Mesenchymal stem cell (in vitro differentiated cells and primary cell): ENCODE results near the gene TRMT112.

ENCODE experiments used
- DNase-seq: peaks from one replicate; pipeline ENCODE4 v3.0.0-alpha.2; 2013
- H2AFZ ChIP-seq: one replicate; pipeline ENCODE4 v1.6.1; 2013; ENCODE audit warnings: low read depth, mild to moderate bottlenecking, control low read depth, inconsistent platforms, low read length, moderate library complexity
- H2AK5ac ChIP-seq: 2 replicates; pipeline ENCODE4 v1.6.1; 2013; ENCODE audit warnings: low read length, moderate library complexity, mild to moderate bottlenecking, inconsistent platforms; ENCODE audit not compliant: severe bottlenecking
- H2BK120ac ChIP-seq: one replicate; pipeline ENCODE4 v1.6.1; 2013; ENCODE audit warnings: low read depth, mild to moderate bottlenecking, inconsistent platforms, low read length, moderate library complexity
- H2BK12ac ChIP-seq, 2 experiments: one replicate each; pipeline ENCODE4 v1.6.1; 2013; ENCODE audit warnings: inconsistent platforms in 2 of 2, low read length in 2 of 2, mild to moderate bottlenecking in 2 of 2, moderate library complexity in 2 of 2, control low read depth in 1 of 2
- H2BK15ac ChIP-seq: one replicate; pipeline ENCODE4 v1.6.1; 2013; ENCODE audit warnings: mild to moderate bottlenecking, low read depth, inconsistent platforms; ENCODE audit not compliant: poor library complexity, severe bottlenecking
- H2BK5ac ChIP-seq: 2 replicates; pipeline ENCODE4 v1.6.1; 2013; ENCODE audit warnings: low read depth, mild to moderate bottlenecking, low read length, control low read depth, inconsistent platforms; ENCODE audit not compliant: poor library complexity, severe bottlenecking
- H3K14ac ChIP-seq, 2 experiments: one replicate each; pipeline ENCODE4 v1.6.1; 2013; ENCODE audit warnings: inconsistent platforms in 2 of 2, low read length in 2 of 2, control low read depth in 1 of 2, mild to moderate bottlenecking in 1 of 2, moderate library complexity in 1 of 2
- H3K18ac ChIP-seq, 2 experiments: one replicate each; pipeline ENCODE4 v1.6.1; 2013; ENCODE audit warnings: inconsistent platforms in 2 of 2, low read length in 2 of 2, control low read depth in 1 of 2, low read depth in 1 of 2, mild to moderate bottlenecking in 1 of 2
- H3K23ac ChIP-seq, 2 experiments: one replicate each; pipeline ENCODE4 v1.6.1; 2013; ENCODE audit warnings: inconsistent platforms in 2 of 2, low read length in 2 of 2, mild to moderate bottlenecking in 2 of 2, moderate library complexity in 2 of 2, control low read depth in 1 of 2
- H3K27ac ChIP-seq: 2 replicates; pipeline ENCODE4 v1.5.1; 2013; ENCODE audit warnings: mild to moderate bottlenecking, moderate library complexity, low read length, control low read depth, inconsistent platforms; ENCODE audit not compliant: poor library complexity, severe bottlenecking
- H3K27me3 ChIP-seq, 2 experiments: 2 replicates each; pipeline versions ENCODE4 v1.6.1 to v1.7.0; 2013; ENCODE audit warnings: low read length in 2 of 2, mild to moderate bottlenecking in 2 of 2, moderate library complexity in 2 of 2, control low read depth in 1 of 2, inconsistent platforms in 1 of 2; ENCODE audit not compliant: control insufficient read depth in 1 of 2, insufficient read depth in 1 of 2
- H3K36me3 ChIP-seq, 2 experiments: 2 replicates each; pipeline versions ENCODE4 v1.6.1 to v1.7.0; 2013; ENCODE audit warnings: low read length in 2 of 2, control low read depth in 1 of 2, inconsistent platforms in 1 of 2, low read depth in 1 of 2, mild to moderate bottlenecking in 1 of 2; ENCODE audit not compliant: insufficient read depth in 2 of 2, control insufficient read depth in 1 of 2
- H3K4ac ChIP-seq, 2 experiments: one replicate each; pipeline ENCODE4 v1.6.1; 2013; ENCODE audit warnings: inconsistent platforms in 2 of 2, low read length in 2 of 2, mild to moderate bottlenecking in 2 of 2, moderate library complexity in 2 of 2, control low read depth in 1 of 2, low read depth in 1 of 2
- H3K4me1 ChIP-seq: 2 replicates; pipeline ENCODE4 v1.6.1; 2013; ENCODE audit warnings: low read depth, low read length, control low read depth; ENCODE audit not compliant: control insufficient read depth, insufficient read depth
- H3K4me2 ChIP-seq: 2 replicates; pipeline ENCODE4 v1.6.1; 2013; ENCODE audit warnings: low read length, mild to moderate bottlenecking, inconsistent platforms; ENCODE audit not compliant: poor library complexity, severe bottlenecking
- H3K4me3 ChIP-seq, 2 experiments: 2 replicates each; pipeline versions ENCODE4 v1.5.1 to v1.7.0; 2013; ENCODE audit warnings: low read length in 2 of 2, mild to moderate bottlenecking in 2 of 2, control low read depth in 1 of 2, low read depth in 1 of 2; ENCODE audit not compliant: insufficient read depth in 1 of 2
- H3K79me1 ChIP-seq: replicated peaks from 2 replicates; pipeline ENCODE4 v1.6.1; 2013; ENCODE audit warnings: mild to moderate bottlenecking, control low read depth, low read length, inconsistent platforms; ENCODE audit not compliant: poor library complexity, severe bottlenecking
- H3K9ac ChIP-seq: 2 replicates; pipeline ENCODE4 v1.7.0; 2013; ENCODE audit warnings: mild to moderate bottlenecking, low read length, moderate library complexity
- H3K9me3 ChIP-seq: 2 replicates; pipeline ENCODE4 v1.7.0; 2013; ENCODE audit warnings: mild to moderate bottlenecking, low read length; ENCODE audit not compliant: control insufficient read depth
- H4K8ac ChIP-seq: one replicate; pipeline ENCODE4 v1.6.1; 2013; ENCODE audit warnings: inconsistent platforms, mild to moderate bottlenecking, low read length, moderate library complexity
- H4K91ac ChIP-seq: one replicate; pipeline ENCODE4 v1.6.1; 2013; ENCODE audit warnings: mild to moderate bottlenecking, low read length, inconsistent platforms
- WGBS: methylation state at CpG from one replicate; pipeline ENCODE4 v1.1.7; 2013; ENCODE audit warnings: mixed read lengths; 5-methylcytosine and 5-hydroxymethylcytosine counted together

The TRMT112 gene

DNA sequence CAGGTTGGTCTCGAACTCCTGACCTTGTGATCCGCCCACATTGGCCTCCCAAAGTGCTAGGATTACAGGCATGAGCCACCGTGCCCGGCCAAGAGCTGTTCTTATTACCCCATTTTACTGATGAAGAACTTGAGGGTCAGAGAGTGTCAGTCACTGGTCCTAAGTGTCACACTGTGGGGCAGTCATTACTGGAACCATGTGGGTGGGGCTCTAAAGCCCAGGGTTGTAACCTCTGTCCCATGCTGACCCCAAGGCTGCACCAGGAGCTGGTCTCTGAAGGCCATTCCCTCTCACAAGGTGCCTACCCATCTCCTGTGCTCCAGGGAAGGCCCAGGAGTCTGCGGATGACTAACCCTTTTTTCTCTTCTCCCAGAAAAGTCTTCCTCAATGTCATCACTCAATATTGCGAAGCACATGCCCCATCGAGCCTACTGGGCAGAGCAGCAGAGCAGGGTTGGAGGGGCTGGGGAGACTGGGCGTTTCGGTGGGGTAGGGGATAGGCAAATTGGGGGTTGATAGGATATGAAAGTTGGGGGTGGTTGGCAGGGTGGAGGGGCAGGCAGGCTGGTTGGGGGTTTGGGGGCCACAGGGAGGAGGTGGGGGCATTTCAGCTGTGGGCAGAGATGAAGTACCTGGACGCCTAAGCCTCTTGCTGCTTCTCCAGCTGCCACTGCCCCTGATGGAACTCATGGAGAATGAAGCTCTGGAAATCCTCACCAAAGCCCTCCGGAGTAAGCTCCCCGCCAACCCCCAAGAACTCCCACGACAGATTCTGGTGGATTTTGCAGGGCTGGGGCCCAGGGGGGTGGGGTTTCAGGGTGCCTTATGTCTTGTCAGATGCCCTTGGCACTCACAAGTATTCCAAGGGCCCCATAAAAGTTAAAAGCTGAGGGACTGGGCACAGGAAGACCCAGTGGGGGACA, 14.0 kb downstream of the TRMT112 start:
- Histone ChIP-seq H3K4ac (no peak overlapping the region), H3K23ac (no peak overlapping the region), H3K4me2 (no peak overlapping the region), H2BK15ac (peak overlapping the region; percentile 57), H3K9ac (peak overlapping the region; percentile 90), H3K27ac (no peak overlapping the region), H3K18ac (peak overlapping the region in 1 of 2 experiments; percentile 62), H3K36me3 (no peaks in the 10 kb centered on the region), H2BK120ac (no peak overlapping the region), H3K4me3 (no peak overlapping the region), H2AK5ac (peak overlapping the region; percentile 49), H3K27me3 (peaks cover 21 to 22% of the 10 kb centered on the region in 2 experiments), H3K4me1 (peaks cover 37% of the 10 kb centered on the region), H3K14ac (peak overlapping the region in 1 of 2 experiments; percentile 92), H4K91ac (no peak overlapping the region), H3K9me3 (no peaks in the 10 kb centered on the region), H4K8ac (no peak overlapping the region), H2AFZ (no peak overlapping the region), H3K79me1 (peaks cover 11% of the 10 kb centered on the region), H2BK12ac (no peak overlapping the region), H2BK5ac (no peak overlapping the region)
- DNase-seq, result no peak
- WGBS, result 94% methylated on average over 12 of the region's 13 CpGs

DNA sequence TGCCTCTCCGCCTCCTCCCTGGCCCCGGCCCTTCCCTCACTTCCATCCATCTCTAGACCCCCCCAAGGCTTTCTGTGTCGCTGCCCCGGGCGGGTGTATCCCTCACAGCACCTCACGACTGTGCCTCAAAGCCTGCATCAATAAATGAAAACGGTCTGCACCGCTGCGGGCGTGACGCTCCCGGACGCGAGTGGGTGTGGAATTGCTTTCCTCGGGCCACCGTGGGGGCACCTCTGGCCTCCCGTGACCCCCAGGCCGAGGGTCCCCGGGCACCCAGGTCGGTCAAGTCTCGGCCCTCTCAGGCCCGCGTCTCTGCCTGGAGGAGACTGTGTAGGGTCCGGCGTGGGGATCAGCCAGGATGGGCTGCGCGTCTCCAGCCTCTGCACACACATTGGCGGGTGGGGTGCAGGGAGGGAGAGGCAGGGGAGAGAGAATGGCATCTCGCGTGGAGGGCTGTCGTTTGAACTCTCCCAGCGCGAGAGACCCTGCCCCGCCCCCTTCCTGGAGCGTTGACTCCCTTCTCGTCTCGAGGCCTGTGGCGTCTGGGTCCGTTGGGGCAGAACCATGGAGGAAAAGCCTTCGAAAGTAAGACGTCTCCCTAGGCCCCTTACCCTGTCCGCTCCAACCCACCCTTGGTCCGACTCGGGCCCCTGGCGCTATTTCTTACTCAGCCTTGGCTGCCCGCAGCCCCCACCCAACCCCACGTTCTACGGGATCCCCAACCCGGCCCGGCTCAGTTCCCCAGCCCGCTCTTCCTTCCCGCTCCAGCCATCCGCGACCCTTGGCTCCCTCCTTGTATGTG, 17.3 kb downstream of the TRMT112 start, which contains the start of gene CATSPERZ:
Gene CATSPERZ, plus strand, starts transcription at position 512 of the 802 bp plus-strand sequence. Its CDS starts 53 bp downstream, at position 565.
- H3K9ac ChIP-seq, result peak within 1 kb of the TSS; percentile 75
- no peak within 1 kb of the TSS for H3K27ac ChIP-seq
- no peak within 1 kb of the TSS for H2BK120ac ChIP-seq
- H2BK5ac ChIP-seq, result no peak within 1 kb of the TSS
- peak within 1 kb of the TSS; percentile 55 for H2BK15ac ChIP-seq
- peak within 1 kb of the TSS; percentile 39 to 67 for H3K4me3 ChIP-seq
- peak within 1 kb of the TSS; percentile 34 for H4K91ac ChIP-seq
- H2AFZ ChIP-seq, result peak within 1 kb of the TSS; percentile 62
- no peak for DNase-seq
- peak within 1 kb of the TSS; percentile 12 for H4K8ac ChIP-seq
- H3K4me1 ChIP-seq, result peaks cover 24% of the 10 kb centered on the region
- peak within 1 kb of the TSS in 1 of 2 experiments; percentile 43 for H3K4ac ChIP-seq
- no peak within 1 kb of the TSS for H2AK5ac ChIP-seq
- peak within 1 kb of the TSS; percentile 75 for H3K4me2 ChIP-seq
- no peaks in the 10 kb centered on the region for H3K79me1 ChIP-seq
- H3K23ac ChIP-seq, result peak within 1 kb of the TSS in 1 of 2 experiments; percentile 81
- peaks cover 54 to 56% of the 10 kb centered on the region in 2 experiments for H3K27me3 ChIP-seq
- no peaks in the 10 kb centered on the region for H3K36me3 ChIP-seq
- 8% methylated on average over 47 of the region's 54 CpGs for WGBS
- peak within 1 kb of the TSS in 1 of 2 experiments; percentile 63 for H3K18ac ChIP-seq
- H3K9me3 ChIP-seq, result no peaks in the 10 kb centered on the region
- H2BK12ac ChIP-seq, result peak within 1 kb of the TSS in 1 of 2 experiments; percentile 25
- H3K14ac ChIP-seq, result peak within 1 kb of the TSS in 1 of 2 experiments; percentile 53

DNA sequence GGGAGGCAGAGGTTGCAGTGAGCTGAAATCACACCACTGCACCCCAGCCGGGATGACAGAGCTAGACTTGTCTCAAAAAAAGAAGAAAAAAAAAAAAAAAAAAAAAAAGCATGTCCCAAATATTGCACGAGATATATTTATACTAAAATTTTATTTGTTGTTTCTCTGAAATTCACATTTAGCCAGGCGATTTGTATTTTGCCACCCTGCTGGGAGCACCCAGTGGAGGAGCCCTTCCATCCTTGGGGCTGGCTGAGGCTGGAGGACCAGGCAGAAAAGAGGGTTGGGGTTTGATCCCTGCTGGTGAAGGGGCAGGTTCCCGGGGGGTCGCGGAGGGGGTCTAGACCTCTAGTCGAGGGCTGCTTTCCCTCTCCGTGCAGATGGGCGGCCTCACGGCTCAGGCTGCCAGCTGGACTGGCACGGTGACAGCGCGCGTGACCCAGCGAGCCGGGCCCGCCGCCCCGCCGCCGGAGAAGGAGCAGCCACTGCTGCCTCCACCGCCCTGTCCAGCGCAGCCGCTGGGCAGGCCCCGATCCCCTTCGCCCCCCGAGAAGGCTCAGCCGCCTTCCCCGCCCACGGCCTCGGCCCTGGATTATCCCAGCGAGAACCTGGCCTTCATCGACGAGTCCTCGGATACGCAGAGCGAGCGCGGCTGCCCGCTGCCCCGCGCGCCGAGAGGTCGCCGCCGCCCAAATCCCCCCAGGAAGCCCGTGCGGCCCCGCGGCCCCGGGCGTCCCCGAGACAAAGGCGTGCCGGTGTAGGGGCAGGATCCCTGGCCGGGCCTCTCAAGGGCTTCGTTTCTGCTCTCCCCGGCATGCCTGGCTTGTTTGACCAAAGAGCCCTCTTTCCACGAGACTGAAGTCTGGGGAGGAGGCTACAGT, 18.2 kb downstream of the TRMT112 start:
- Histone ChIP-seq H3K23ac (peak overlapping the region in 1 of 2 experiments; percentile 9), H3K4me3 (peak overlapping the region; percentile 39 to 67), H2BK5ac (no peak overlapping the region), H2BK12ac (peak overlapping the region in 1 of 2 experiments; percentile 25), H3K27ac (no peak overlapping the region), H3K4ac (peak overlapping the region in 1 of 2 experiments; percentile 43), H3K79me1 (no peaks in the 10 kb centered on the region), H2AK5ac (no peak overlapping the region), H3K14ac (peak overlapping the region in 1 of 2 experiments; percentile 53), H3K36me3 (no peaks in the 10 kb centered on the region), H4K8ac (peak overlapping the region; percentile 12), H2BK15ac (peak overlapping the region; percentile 55), H3K4me1 (peaks cover 23% of the 10 kb centered on the region), H2AFZ (no peak overlapping the region), H3K27me3 (peaks cover 61 to 62% of the 10 kb centered on the region in 2 experiments), H3K4me2 (peak overlapping the region; percentile 75), H4K91ac (peak overlapping the region; percentile 34), H3K9me3 (no peaks in the 10 kb centered on the region), H3K9ac (peak overlapping the region; percentile 75), H2BK120ac (no peak overlapping the region), H3K18ac (no peak overlapping the region)
- no peak for DNase-seq
- WGBS, result 3% methylated on average over 52 of the region's 60 CpGs
